HG03378 (cell line): ENCODE data around the gene SEMA3F.

Experiments
- ATAC-seq: cut with Tn5 transposase; IDR thresholded peaks from one replicate; pipeline ENCODE4 v1.9.1; 2021; ENCODE audit warnings: mild to moderate bottlenecking, moderate library complexity; ENCODE audit not compliant: unreplicated experiment

The SEMA3F gene

DNA sequence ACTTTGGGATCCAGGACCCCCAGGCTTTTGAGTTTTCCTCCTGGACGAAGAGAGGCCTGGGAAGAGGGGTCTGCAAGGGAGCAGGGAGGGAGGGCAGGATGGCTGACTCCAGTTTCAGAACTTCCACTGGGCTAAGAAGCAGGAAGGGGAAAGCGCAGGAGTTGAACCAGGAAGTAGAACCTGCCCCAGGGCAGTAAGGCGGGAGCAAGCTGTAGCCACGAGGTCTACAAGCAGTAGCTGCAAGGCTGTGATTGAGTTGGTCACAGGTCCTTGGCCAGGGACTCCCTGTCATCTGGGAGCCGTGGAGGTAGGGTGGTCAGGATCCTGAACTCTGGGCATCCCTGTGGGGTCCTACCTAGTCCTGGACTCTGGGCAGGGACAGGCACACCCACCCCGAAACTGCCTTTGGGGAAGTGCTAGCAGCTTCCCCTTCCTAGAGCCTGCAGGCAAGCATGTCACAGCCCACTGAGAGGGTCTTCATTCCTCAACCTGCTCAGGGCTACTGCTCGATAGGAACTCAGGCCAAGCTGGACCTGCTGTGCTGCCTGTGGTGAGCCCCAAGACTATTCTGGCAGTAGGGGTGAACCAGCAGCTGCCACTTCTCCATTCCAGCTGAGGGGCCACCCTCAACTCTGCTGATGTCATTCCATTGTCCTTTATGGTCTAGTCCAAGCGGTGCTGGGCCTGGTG, 75.1 kb downstream of the SEMA3F start:
- no peak for ATAC-seq

DNA sequence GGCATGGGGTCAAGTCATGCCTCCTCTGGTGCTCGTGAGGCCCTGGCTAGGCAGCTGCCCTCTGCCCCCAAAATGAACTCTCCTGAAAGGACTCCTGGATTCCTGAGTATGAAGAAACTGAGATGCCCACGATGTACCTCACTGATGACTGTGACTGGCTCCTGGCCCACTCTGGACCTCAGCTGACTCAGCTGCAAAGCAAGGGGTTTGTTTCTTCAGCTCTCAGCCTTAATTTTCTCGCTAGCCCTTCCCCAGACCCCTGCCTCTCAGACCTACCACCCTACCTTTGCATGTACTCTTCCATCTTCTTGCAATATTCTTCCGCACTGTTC, 75.6 kb downstream of the SEMA3F start:
- ATAC-seq = no peak

DNA sequence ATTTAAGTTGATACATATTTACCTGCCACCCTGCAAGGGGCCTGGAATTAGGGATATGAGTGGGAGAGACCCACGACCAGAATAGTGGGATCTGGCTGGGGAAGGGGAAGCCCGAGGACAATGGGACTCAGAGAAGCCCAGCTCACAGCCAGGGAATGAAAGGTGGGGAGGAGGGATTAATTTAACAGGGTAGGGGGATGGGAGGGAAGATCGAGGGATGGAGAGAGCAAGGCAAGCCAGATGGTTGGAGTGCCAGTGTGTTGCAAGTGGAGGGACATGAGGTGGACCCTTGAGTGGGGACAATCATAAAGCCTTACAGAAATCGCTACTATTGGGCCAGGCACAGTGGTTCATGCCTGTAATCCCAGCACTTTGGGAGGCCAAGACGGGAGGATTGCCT, 76.5 kb downstream of the SEMA3F start:
- no peak for ATAC-seq

DNA sequence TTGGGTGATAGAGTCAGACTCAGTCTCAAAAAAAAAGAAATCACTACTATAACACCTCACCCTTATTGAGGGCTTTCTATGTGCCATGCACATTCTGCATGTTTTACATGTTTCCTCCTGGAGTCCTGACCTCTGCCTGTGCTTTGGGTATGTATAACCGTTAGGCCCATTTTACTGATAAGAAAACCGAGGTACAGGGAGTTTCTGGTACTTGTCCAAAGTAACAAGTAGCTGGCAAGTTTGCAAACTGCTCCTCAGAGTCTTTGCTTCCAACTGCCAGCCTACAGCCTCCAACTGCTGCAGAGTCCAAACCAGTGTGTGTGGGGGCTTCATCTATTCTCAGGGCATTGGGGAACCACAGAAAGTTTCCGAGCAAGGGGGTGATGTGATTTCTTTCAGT, 77.2 kb downstream of the SEMA3F start:
- ATAC-seq = no peak

DNA sequence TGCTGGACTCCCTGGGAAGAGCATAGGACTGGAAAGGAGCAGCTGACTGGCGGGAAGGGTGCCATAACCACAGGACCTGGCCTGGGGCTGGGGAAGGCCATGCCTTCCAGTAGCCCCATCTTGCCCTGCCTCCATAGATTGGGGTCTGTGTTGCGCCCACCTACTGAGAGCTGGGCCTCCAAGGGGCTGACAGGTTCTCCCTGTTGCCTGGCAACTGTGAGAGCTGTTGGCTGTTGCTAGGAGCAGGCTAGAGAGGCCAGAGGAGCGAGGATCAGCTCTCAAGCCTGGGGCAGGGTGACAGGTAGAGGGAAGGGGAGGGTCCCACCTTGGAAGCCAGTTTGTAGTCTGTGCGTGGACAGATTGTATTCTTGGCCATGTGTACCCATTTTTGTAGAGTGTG, 78.1 kb downstream of the SEMA3F start:
- ATAC-seq = no peak

DNA sequence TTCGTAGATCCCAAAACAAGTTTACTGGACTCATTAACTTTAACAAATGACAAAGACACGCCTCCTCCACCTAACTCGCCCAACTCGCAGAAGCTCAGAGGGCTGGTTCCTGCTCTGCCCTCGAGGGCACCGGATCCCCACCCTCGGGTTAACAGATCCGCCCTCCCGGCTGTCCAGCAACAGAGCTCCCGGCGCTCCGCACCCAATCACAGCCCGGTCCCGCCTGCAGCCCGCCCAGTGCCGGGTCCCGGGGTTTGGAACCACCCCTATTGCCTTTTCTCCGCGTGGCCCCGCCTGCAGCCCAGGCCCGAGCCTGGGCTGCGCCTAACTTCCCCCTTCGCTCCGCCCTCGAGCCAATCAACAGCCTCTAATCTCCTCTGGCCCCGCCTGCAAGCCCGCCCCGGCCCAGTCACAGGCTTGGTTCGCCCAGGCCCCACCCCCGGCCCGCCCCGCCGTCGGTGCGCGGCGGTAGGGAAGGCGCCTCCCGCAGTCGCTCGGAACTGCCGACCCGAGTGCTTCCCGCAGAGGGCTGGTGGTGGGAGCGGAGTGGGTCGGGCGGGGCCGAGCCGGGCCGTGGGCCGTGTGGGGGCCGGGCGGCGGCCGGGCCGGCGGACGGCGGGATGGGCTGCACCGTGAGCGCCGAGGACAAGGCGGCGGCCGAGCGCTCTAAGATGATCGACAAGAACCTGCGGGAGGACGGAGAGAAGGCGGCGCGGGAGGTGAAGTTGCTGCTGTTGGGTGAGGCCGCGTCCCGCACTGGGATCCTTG, 80.8 kb downstream of the SEMA3F start, which contains the start of gene GNAI2:
Gene GNAI2 (plus strand): TSS at position 489 of the 768 bp plus-strand sequence. CDS start 132 bp downstream, at position 621.
- peak; percentile 93 for ATAC-seq

DNA sequence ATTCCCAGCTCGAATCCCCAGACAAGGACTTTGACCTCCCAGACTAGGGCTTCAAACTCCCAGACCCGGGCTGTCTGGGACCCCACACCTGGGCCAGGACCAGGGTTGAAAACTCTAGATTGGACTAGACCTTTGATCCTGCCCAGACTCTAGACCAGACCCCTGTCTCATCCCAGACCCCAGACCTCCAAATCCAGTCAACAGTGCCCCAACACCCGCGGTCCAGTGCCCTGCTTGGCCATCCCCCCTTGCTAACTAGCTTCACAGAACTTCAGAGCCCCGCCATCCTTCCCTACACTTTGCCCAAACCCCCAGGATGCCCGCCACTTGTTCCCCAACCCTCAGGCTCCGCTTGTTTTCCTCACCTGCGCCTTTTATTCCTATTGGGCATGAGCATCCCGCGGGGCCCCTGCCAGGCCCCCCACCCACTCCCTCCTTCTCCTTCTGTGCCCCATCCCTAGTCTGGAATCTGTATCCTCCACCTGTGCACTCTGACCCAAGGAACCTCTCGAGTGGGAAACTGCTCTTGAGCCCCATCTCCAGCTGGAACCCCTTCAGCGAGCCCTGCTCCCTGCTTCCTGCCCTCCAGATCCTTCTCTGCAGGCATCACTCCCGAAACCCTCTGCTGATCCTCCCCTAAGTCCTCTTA, 81.5 kb downstream of the SEMA3F start:
- ATAC-seq = no peak

DNA sequence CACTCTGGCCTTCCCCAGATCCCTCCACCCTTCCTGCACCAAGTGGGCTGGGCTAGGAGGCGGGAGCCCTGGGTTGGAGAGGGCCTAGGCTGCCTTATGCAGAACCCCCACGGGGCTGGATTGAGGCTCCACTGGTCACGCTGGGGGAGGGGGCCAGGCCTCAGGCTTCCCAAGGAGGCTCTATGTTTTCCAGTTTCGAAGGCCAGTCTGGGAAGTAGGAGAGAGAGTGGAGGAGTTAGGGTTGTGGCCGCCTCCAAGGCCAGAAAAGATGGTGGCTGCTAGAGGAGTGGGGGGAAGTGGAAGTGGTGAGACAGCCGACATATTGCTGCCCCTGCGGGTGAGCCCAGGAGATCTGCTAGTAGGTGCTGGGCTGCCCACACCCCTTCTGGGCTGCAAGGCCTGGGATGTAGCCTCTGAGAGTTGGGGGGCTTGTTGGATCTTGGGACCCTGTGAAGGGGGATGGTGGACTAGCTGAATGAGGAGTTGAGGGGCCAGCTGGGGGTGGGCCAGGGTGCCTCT, 82.1 kb downstream of the SEMA3F start:
- ATAC-seq = no peak

DNA sequence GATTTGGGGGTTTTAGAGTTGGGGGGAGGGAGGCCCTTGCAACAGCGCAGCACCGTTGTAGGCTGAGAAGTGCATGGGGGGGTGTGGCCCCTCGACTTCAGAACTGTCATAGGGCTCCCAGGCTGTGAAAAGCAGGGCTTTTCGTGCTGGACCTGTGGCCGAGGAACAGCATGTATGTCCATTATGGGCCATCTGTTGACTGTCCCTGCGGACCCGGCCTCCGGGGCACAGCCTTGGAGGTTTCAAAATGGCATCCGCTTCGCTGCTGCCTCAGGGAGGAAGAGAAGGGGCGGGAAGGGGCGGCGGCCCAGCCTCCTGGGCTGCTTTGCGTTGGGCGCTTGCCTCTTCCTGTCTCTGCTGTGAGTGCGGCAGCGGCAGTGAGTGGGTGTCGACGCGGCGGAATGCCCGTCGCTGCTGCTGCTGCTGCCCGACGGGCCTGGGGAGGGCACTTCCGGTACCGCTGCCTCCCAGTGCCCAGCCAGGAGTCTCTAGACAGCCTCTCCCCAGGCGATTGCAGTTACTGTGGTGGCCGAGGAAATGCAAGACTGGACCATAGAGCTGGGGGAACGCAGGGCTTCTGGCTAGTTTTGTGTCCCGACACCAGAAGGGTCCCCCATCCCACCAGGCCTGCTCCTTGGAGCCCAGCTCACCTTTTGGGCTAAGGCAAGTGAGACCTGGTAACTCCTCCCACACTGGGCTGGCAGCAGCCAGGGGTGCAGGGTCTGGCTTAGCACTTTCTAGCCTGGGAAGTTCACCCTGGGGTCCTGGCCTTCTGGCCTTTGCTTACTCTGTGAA, 82.8 kb downstream of the SEMA3F start:
- no peak for ATAC-seq

DNA sequence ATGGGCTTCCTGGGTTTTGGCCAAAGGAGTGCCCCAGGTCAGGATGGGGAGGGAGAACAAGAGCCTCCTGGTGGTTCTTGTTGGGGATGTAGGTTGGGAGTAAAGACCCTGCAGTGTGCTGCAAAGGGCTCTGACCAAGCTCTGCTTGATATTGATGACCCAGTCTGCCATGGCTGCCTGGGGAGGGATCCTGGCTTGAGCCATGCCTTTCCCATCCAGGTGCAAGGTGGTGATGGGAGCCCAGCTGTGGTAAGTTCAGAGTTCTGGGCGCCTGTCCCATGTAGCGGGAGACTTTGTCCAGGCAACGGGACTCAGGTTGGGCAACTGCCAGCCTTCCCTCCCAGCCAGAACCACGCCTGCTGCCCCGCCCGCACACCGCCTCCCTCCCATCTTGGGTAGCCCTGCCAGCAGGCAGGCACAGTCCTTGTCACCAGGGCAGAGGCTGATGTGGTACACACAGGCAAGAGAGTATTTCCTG, 83.5 kb downstream of the SEMA3F start:
- no peak for ATAC-seq
